GM19468 (cell line): ENCODE data around the gene LRRTM4.
"Not testable (repeated sequence)": the region's sequence is repeated elsewhere in the genome, so short reads cannot be mapped to it uniquely, and the experiment has no call there.

Experiments
- ATAC-seq: cut with Tn5 transposase; IDR thresholded peaks from one replicate; pipeline ENCODE4 v1.9.1; 2021; ENCODE audit warnings: mild to moderate bottlenecking, moderate library complexity, moderate number of reproducible peaks; ENCODE audit not compliant: unreplicated experiment; ENCODE audit errors: extremely low read depth

LRRTM4 gene

GRCh38 chr2:76809136-76809535, 713.0 kb downstream of the LRRTM4 start:
- ATAC-seq: no peak

- no peak for ATAC-seq
Measured at GRCh38 chr2:76808732-76809131, 713.4 kb downstream of the LRRTM4 start.

GRCh38 chr2:76793647-76794334, 728.4 kb downstream of the LRRTM4 start:
- no peak for ATAC-seq

GRCh38 chr2:76781313-76781712, 740.9 kb downstream of the LRRTM4 start:
- ATAC-seq: not testable (repeated sequence)

- ATAC-seq: no peak
Measured at GRCh38 chr2:76763276-76763675, 758.9 kb downstream of the LRRTM4 start.

GRCh38 chr2:76760367-76760704, 761.8 kb downstream of the LRRTM4 start:
- no peak for ATAC-seq

GRCh38 chr2:76759634-76760366, 762.4 kb downstream of the LRRTM4 start:
- no peak for ATAC-seq

GRCh38 chr2:76752506-76752905, 769.7 kb downstream of the LRRTM4 start:
- ATAC-seq: no peak

GRCh38 chr2:76749858-76750257, 772.3 kb downstream of the LRRTM4 start:
- ATAC-seq: no peak

- ATAC-seq: no peak
Measured at GRCh38 chr2:76748581-76749296, 773.4 kb downstream of the LRRTM4 start.

- no peak for ATAC-seq
Measured at GRCh38 chr2:76745605-76746004, 776.6 kb downstream of the LRRTM4 start.

GRCh38 chr2:76737607-76738006, 784.6 kb downstream of the LRRTM4 start:
- no peak for ATAC-seq

GRCh38 chr2:76733736-76734135, 788.4 kb downstream of the LRRTM4 start:
- ATAC-seq: no peak

GRCh38 chr2:76731157-76731556, 791.0 kb downstream of the LRRTM4 start:
- ATAC-seq: no peak

GRCh38 chr2:76730021-76730420, 792.2 kb downstream of the LRRTM4 start:
- ATAC-seq: no peak

GRCh38 chr2:76721226-76721625, 801.0 kb downstream of the LRRTM4 start:
- ATAC-seq: no peak

- no peak for ATAC-seq
Measured at GRCh38 chr2:76713312-76713711, 808.9 kb downstream of the LRRTM4 start.

GRCh38 chr2:76711490-76711889, 810.7 kb downstream of the LRRTM4 start:
- no peak for ATAC-seq

GRCh38 chr2:76700894-76701293, 821.3 kb downstream of the LRRTM4 start:
- ATAC-seq: no peak

- not testable (repeated sequence) for ATAC-seq
Measured at GRCh38 chr2:76697998-76698713, 824.0 kb downstream of the LRRTM4 start.
